GM18508 (cell line): Measurements from ENCODE around the gene PRDM11.
A peak's percentile ranks its signal among the peaks of the same experiment; 100 is the strongest.

Source experiments
- ATAC-seq: cut with Tn5 transposase; IDR thresholded peaks from one replicate; pipeline ENCODE4 v1.9.1; 2021; ENCODE audit warnings: moderate number of reproducible peaks; ENCODE audit not compliant: insufficient read depth, unreplicated experiment

Gene PRDM11

GRCh38 chr11:45141171-45141570 is 5.3 kb upstream of the PRDM11 start:
- ATAC-seq = no peak

- no peak for ATAC-seq
Observed at GRCh38 chr11:45141631-45142030, 4.8 kb upstream of the PRDM11 start.

- ATAC-seq = no peak
Observed at GRCh38 chr11:45142241-45143055, 4.0 kb upstream of the PRDM11 start.

- ATAC-seq = no peak
Observed at GRCh38 chr11:45143494-45143893, 2.9 kb upstream of the PRDM11 start.

GRCh38 chr11:45144126-45145082 is 2.0 kb upstream of the PRDM11 start:
- no peak for ATAC-seq

GRCh38 chr11:45145083-45145378 is 1.4 kb upstream of the PRDM11 start:
- no peak for ATAC-seq

- ATAC-seq = no peak
Observed at GRCh38 chr11:45145379-45146071, 914 bp upstream of the PRDM11 start.

- peak; percentile 87 for ATAC-seq
Observed at GRCh38 chr11:45147017-45147728, 734 bp downstream of the PRDM11 start.

GRCh38 chr11:45147891-45148675 is 1.6 kb downstream of the PRDM11 start:
- no peak for ATAC-seq

- ATAC-seq = no peak
Observed at GRCh38 chr11:45149483-45150056, 3.1 kb downstream of the PRDM11 start.

GRCh38 chr11:45150301-45150700 is 3.9 kb downstream of the PRDM11 start:
- ATAC-seq = no peak

GRCh38 chr11:45150943-45151342 is 4.5 kb downstream of the PRDM11 start:
- no peak for ATAC-seq

- no peak for ATAC-seq
Observed at GRCh38 chr11:45151362-45151982, 5.0 kb downstream of the PRDM11 start.

GRCh38 chr11:45152740-45153595 is 6.5 kb downstream of the PRDM11 start:
- ATAC-seq = no peak

GRCh38 chr11:45154276-45154675 is 7.8 kb downstream of the PRDM11 start:
- ATAC-seq = no peak

- no peak for ATAC-seq
Observed at GRCh38 chr11:45155058-45155551, 8.7 kb downstream of the PRDM11 start.

GRCh38 chr11:45155627-45156180 is 9.3 kb downstream of the PRDM11 start:
- no peak for ATAC-seq
